G401 (cell line): ENCODE measurements around the gene FBXL3. TPM values are rescaled to one million over a fixed set of nuclear protein-coding genes. Genes with fewer than 3 reads are reported as not detected.
A peak's percentile ranks its signal among the peaks of the same experiment; 100 is the strongest.
"Not testable (repeated sequence)": the region's sequence is repeated elsewhere in the genome, so short reads cannot be mapped to it uniquely, and the experiment has no call there.

Source experiments
- DNase-seq: peaks from one replicate; pipeline ENCODE4 v3.0.0-alpha.2; 2015; ENCODE audit warnings: low spot score
- in situ Hi-C: cut with HindIII; loops from 2 replicates; pipeline ENCODE4 v1.10.0; 2016; ENCODE audit warnings: low sequenced_read_pairs, mixed read lengths
- total RNA-seq: library from RNA; depleted of rRNA; stranded (reverse); fragments of >200 nt; shearing (Covaris generic); gene quantifications from 2 replicates; pipeline ENCODE4 v1.2.3, GENCODE V29; 2014; rRNA removed

Gene FBXL3
- total RNA-seq, 1 experiment from 2014 or later, result 18.5 TPM

DNA sequence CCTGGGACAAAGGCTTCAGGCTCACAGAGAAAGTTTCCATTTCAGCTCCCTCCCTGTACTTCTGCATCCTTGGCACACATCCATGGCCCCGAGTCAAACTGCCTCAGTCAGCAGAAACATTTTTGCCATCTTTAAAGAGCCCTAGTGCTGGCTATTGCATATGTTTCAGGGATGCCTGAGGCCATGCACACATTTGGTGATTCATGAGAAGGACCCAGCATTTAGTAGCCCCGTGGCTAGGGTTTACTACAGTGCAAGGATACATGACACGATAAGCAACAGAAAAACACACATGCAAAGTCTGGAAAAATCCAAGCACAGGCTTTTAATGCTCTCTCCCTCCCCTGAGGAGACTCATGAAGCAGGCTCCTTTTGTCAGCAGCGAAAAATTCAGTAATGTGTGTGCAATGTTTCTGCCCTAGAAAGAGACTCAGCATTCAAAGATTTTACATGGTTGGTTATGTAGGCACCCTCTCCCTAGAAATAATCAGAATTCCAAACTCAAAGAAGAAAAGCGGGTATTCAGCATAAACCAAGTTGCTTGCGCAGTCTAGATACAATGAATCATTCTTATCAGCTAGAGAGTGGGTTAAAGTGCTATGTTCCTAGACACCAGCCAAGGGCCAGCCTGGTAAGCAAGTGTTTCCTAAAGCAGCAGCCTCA, 61.1 kb downstream of the FBXL3 start:
- DNase-seq, result peak; percentile 74
- in situ Hi-C loops, result no loop called here

DNA sequence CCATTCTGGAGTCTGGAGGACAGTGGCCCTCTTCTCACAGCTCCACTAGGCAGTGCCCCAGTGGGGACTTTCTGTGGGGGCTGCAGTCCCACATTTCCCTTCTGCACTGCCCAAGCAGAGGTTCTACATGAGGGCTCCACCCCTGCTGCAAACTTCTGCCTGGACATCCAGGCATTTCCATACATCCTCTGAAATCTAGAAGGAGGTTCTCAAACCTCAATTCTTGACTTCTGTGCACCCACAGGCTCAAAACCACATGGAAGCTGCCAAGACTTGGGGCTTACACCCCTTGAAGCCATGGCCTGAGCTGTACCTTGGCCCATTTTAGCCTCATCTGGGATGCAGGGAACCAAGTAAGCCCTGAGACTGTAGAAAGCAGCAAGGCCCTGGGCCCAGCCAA, 67.2 kb downstream of the FBXL3 start:
- DNase-seq, in situ Hi-C loops: not testable (repeated sequence)

DNA sequence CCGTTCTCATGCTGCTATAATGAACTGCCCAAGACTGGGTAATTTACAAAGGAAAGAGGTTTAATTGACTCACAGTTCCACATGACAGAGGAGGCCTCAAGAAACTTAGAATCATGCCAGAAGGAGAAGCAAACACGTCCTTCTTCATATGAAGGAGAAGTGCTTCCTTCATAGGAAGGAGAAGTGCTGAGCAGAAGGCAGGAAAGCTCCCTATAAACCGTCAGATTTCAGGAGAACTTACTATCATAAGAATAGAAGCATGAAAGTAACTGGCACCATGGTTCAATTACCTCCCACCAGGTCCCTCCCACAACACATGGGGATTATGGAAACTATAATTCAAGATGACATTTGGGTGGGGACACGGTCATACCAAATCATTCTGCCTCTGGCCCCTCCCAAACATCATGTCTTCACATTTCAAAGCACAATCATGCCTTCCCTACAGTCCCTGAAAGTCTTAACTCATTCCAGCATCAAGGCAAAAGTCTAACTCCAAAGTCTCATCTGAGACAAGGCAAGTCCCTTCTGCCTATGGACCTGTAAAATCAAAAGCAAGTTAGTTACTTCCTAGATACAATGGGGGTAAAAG, 68.0 kb downstream of the FBXL3 start:
- no peak for DNase-seq
- in situ Hi-C loops, result no loop called here

DNA sequence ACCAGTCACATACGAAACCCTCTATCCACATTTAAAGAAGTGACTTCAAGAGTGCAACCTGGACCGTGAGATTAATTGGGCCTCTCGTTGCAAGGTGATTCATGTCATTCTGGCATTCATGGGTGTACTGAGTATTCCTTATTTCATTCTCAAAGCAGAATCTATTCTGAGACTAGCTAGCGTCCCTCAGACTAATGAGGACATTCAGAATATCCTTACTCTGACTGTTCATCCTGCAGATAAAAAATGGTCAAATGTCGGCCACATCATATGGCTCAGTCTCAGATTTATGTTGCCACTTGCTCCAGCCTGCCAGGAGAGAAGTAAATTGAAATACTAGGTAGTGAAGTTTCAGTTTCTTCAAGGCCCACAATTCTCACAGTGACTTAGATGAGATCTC, 71.3 kb downstream of the FBXL3 start:
- in situ Hi-C loops, result no loop called here
- no peak for DNase-seq

Other genes starting within 250 kb of the FBXL3 start
- gene KCTD12, start 140.8 kb downstream of the FBXL3 start, total RNA-seq, result 0.07 TPM in 1 of 2 replicates, not detected in the other
- not detected in 2 replicates for gene ACOD1, start 78.6 kb downstream of the FBXL3 start, total RNA-seq
- gene CLN5, start 35.1 kb downstream of the FBXL3 start, total RNA-seq, result 13.0 and 19.5 TPM in 2 replicates